Endothelial cell of umbilical vein (primary cell): ENCODE data around the gene ANKRD13C. TPM values are rescaled to one million over a fixed set of nuclear protein-coding genes. Genes with fewer than 3 reads are reported as not detected.

Experiments
- BruUV-seq: library from RNA; stranded (reverse); fragments of 400-500 nt; replicated peaks from 2 replicates; lab custom pipeline; 2021; lab: Mats Ljungman, UMichigan
- CTCF ChIA-PET: fragments of 300-600, 350-600 bp; sonication (Branson Sonifier 250); formaldehyde crosslinking; loops from one replicate; lab custom pipeline; 2021; ENCODE audit warnings: antibody characterized with exemption, inconsistent platforms; lab: Charles Lee
- POLR2A ChIA-PET: fragments of 300-600, 350-600 bp; sonication (Branson Sonifier 250); formaldehyde crosslinking; loops from one replicate; lab custom pipeline; 2021; ENCODE audit warnings: antibody characterized with exemption, inconsistent platforms; lab: Charles Lee
- DNase-seq: peaks from one replicate; pipeline ENCODE4 v3.0.0-alpha.2; 2011; ENCODE audit warnings: low read depth, low spot score
- FAIRE-seq: peaks from 2 replicates; lab custom pipeline; 2011; peaks lifted over from hg19 to GRCh38; lab: Jason Lieb, UNC
- H2AFZ ChIP-seq: 2 replicates; pipeline ENCODE4 v1.6.0; 2012; ENCODE audit warnings: low read depth, low read length, control low read depth, inconsistent platforms
- H3K27ac ChIP-seq: 2 replicates; pipeline ENCODE4 v1.5.1; 2011; ENCODE audit warnings: low read depth, mild to moderate bottlenecking, control low read depth, low read length, moderate library complexity; ENCODE audit not compliant: insufficient read depth
- H3K27me3 ChIP-seq, 2 experiments: 2 replicates each; pipeline versions ENCODE4 v1.6.0 to v1.6.1; 2011; ENCODE audit warnings: low read length in 2 of 2, mixed read lengths in 1 of 2; ENCODE audit not compliant: control insufficient read depth in 2 of 2, insufficient read depth in 2 of 2
- H3K36me3 ChIP-seq, 2 experiments: 2 replicates in 1 of 2; 3 replicates in 1 of 2; pipeline ENCODE4 v1.5.1; 2011; ENCODE audit warnings: low read length in 2 of 2, mild to moderate bottlenecking in 1 of 2, moderate library complexity in 1 of 2; ENCODE audit not compliant: control insufficient read depth in 2 of 2, insufficient read depth in 2 of 2; ENCODE audit errors: extremely low read depth in 1 of 2
- H3K4me1 ChIP-seq: 3 replicates; pipeline ENCODE4 v1.5.1; 2011; ENCODE audit warnings: mild to moderate bottlenecking, low read length; ENCODE audit not compliant: control insufficient read depth, insufficient read depth; ENCODE audit errors: extremely low read depth
- H3K4me2 ChIP-seq: 2 replicates; pipeline ENCODE4 v1.6.1; 2011; ENCODE audit warnings: low read length, control low read depth, mixed read lengths; ENCODE audit not compliant: insufficient read depth
- H3K4me3 ChIP-seq, 3 experiments: fragments of 200-600 bp in 1 of 3; sonication (generic), shearing (Covaris generic) in 1 of 3; replicated peaks in 1 of 3; 2 replicates each; pipeline ENCODE4 v1.5.1; 2011 to 2016; ENCODE audit warnings: control low read depth in 3 of 3, low read length in 3 of 3, mild to moderate bottlenecking in 2 of 3, inconsistent platforms in 1 of 3, low read depth in 1 of 3, moderate library complexity in 1 of 3; ENCODE audit not compliant: insufficient read depth in 1 of 3
- H3K79me2 ChIP-seq: 2 replicates; pipeline ENCODE4 v1.6.0; 2012; ENCODE audit warnings: low read length, inconsistent platforms; ENCODE audit not compliant: control insufficient read depth, insufficient read depth
- H3K9ac ChIP-seq: replicated peaks from 2 replicates; pipeline ENCODE3; 2011; ENCODE audit warnings: low read length, control low read depth; ENCODE audit not compliant: insufficient read depth; ENCODE audit errors: extremely low read depth
- H3K9me1 ChIP-seq: replicated peaks from 3 replicates; pipeline ENCODE4 v1.6.0; 2011; ENCODE audit warnings: mild to moderate bottlenecking, low read length; ENCODE audit not compliant: control insufficient read depth, insufficient read depth; ENCODE audit errors: extremely low read depth
- H3K9me3 ChIP-seq: replicated peaks from 2 replicates; pipeline ENCODE4 v1.5.1; 2012; ENCODE audit warnings: low read length, inconsistent platforms; ENCODE audit not compliant: control insufficient read depth, insufficient read depth
- H4K20me1 ChIP-seq: replicated peaks from 2 replicates; pipeline ENCODE3; 2011; ENCODE audit warnings: mild to moderate bottlenecking, low read length; ENCODE audit not compliant: control insufficient read depth, insufficient read depth; ENCODE audit errors: extremely low read depth
- EZH2 ChIP-seq: IDR thresholded peaks from 2 replicates; pipeline ENCODE4 v1.6.1; 2012; ENCODE audit warnings: borderline replicate concordance, low read depth, mild to moderate bottlenecking, moderate library complexity, low read length, inconsistent platforms; ENCODE audit not compliant: severe bottlenecking
- FOS ChIP-seq: IDR thresholded peaks from 2 replicates; pipeline ENCODE4 v1.6.1; 2011; ENCODE audit warnings: mild to moderate bottlenecking, low read length, moderate library complexity, borderline replicate concordance; ENCODE audit not compliant: insufficient read depth
- GATA2 ChIP-seq: IDR thresholded peaks from 2 replicates; pipeline ENCODE4 v1.7.0; 2011; ENCODE audit warnings: low read depth, mild to moderate bottlenecking, moderate library complexity, mixed read lengths, low read length; ENCODE audit not compliant: insufficient read length, insufficient read depth
- JUN ChIP-seq: IDR thresholded peaks from 2 replicates; pipeline ENCODE4 v1.6.1; 2011; ENCODE audit warnings: borderline replicate concordance, low read depth; ENCODE audit not compliant: insufficient read length, insufficient read depth
- MYC ChIP-seq: IDR thresholded peaks from one replicate; pipeline ENCODE4 v1.6.1; 2011; ENCODE audit warnings: mild to moderate bottlenecking, low read depth, low read length
- POLR2A ChIP-seq: IDR thresholded peaks from 2 replicates; pipeline ENCODE4 v1.6.1; 2012; ENCODE audit warnings: low read depth, mild to moderate bottlenecking, control low read depth, low read length
- POLR2AphosphoS5 ChIP-seq: IDR thresholded peaks from 2 replicates; pipeline ENCODE4 v1.6.1; 2012; ENCODE audit warnings: low read depth, mild to moderate bottlenecking, control low read depth, low read length, moderate library complexity; ENCODE audit not compliant: insufficient read depth
- dilution Hi-C: fragments of 300-500 bp; cut with MboI; formaldehyde crosslinking; loops from one replicate; pipeline ENCODE4 v1.15.0; 2019; ENCODE audit warnings: low sequenced_read_pairs; ENCODE audit not compliant: extremely low pct_ligation_motif_present
- intact Hi-C: fragments of 100-400 bp; cut with micrococcal nuclease; formaldehyde crosslinking; loops from one replicate; pipeline ENCODE4 v1.10.0; 2022
- polyA plus RNA-seq, 4 experiments: library from polyadenylated mRNA; depleted of rRNA in 3 of 4; stranded (reverse) in 3 of 4; unstranded in 1 of 4; fragments of >200 nt; gene quantifications; 2 replicates each; pipeline versions ENCODE4 v1.2.1 to v1.2.3, GENCODE V29; 2011 to 2012; ENCODE audit warnings: missing spikeins in 1 of 4
- total RNA-seq: library from RNA; stranded (reverse); gene quantifications from 2 replicates; pipeline ENCODE4 v1.2.3, GENCODE V29; 2021
- TF ChIP-seq, protein P1 (sequence below), 2 donors: IDR thresholded peaks; 1 replicate in 1 of 2; 2 replicates in 1 of 2; pipeline ENCODE4 v1.5.1; 2011; ENCODE audit warnings: low read length in 2 of 2, mild to moderate bottlenecking in 2 of 2, moderate library complexity in 2 of 2, control low read depth in 1 of 2, inconsistent platforms in 1 of 2, low read depth in 1 of 2; ENCODE audit not compliant: insufficient read depth in 1 of 2; ENCODE audit errors: extremely low read depth in 1 of 2
- TF ChIP-seq, protein P2 (sequence below): IDR thresholded peaks from 2 replicates; pipeline ENCODE4 v1.6.1; 2011; ENCODE audit not compliant: insufficient read depth, insufficient read length

The ANKRD13C gene
- total and polyA plus RNA-seq, 2 donors (not counting 3 experiments of a cell fraction or from before 2014, with no cell fraction given), result 4.6 to 17.3 TPM

DNA sequence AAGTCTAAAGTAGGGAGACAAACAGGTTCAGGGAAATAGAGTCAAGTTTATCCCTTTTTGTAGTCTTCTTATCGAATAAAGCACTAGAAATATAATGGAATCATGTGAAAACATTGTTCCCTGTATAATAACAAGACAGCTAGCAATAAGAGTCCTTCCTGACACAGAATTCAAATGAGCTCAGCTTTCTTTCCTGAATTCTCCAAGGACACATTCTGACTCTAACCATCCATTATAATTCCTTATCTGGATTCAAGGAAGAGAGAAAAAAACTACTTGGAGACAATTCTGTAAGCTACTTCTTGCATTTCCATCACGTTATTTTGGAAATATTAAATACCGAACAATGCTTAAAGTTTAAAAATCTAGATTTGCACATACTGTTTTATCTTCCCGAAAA is 58.8 kb downstream of the ANKRD13C start:
- Histone ChIP-seq H3K36me3 (peaks cover 2 to 5% of the 10 kb centered on the region in 2 experiments), H3K4me3 (no peak overlapping the region), H3K9me3 (no peaks in the 10 kb centered on the region), H4K20me1 (no peaks in the 10 kb centered on the region), H3K27me3 (no peaks in the 10 kb centered on the region), H3K27ac (no peak overlapping the region), H3K9ac (no peak overlapping the region), H3K4me1 (peaks cover 2% of the 10 kb centered on the region), H3K79me2 (no peaks in the 10 kb centered on the region), H3K9me1 (no peaks in the 10 kb centered on the region), H2AFZ (no peak overlapping the region), H3K4me2 (no peak overlapping the region)
- dilution Hi-C loops (no loop called here), intact Hi-C loops (no loop called here)
- CTCF ChIA-PET, result no interaction called here
- FAIRE-seq (no peak), DNase-seq (no peak)
- POLR2A ChIA-PET, result no interaction called here
- BruUV-seq, result no TSS peak
- no peak for TF ChIP-seq JUN
- TF ChIP-seq POLR2AphosphoS5, result no peak
- TF ChIP-seq, protein P1, sequence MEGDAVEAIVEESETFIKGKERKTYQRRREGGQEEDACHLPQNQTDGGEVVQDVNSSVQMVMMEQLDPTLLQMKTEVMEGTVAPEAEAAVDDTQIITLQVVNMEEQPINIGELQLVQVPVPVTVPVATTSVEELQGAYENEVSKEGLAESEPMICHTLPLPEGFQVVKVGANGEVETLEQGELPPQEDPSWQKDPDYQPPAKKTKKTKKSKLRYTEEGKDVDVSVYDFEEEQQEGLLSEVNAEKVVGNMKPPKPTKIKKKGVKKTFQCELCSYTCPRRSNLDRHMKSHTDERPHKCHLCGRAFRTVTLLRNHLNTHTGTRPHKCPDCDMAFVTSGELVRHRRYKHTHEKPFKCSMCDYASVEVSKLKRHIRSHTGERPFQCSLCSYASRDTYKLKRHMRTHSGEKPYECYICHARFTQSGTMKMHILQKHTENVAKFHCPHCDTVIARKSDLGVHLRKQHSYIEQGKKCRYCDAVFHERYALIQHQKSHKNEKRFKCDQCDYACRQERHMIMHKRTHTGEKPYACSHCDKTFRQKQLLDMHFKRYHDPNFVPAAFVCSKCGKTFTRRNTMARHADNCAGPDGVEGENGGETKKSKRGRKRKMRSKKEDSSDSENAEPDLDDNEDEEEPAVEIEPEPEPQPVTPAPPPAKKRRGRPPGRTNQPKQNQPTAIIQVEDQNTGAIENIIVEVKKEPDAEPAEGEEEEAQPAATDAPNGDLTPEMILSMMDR (IDR thresholded peaks at IDR 0.05; ENCODE audit: extremely low read depth in 1 of 2, insufficient read depth in 1 of 2, low read depth in 1 of 2, low read length in 2 of 2), result no peak
- no peak for TF ChIP-seq POLR2A
- no peak for TF ChIP-seq EZH2
- TF ChIP-seq, protein P2, sequence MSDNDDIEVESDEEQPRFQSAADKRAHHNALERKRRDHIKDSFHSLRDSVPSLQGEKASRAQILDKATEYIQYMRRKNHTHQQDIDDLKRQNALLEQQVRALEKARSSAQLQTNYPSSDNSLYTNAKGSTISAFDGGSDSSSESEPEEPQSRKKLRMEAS, result no peak
- no peak for TF ChIP-seq MYC
- TF ChIP-seq GATA2, result no peak
- no peak for TF ChIP-seq FOS
